Mesothelial cell of epicardium (in vitro differentiated cells): ENCODE data around the gene LRG1. TPM values are rescaled to one million over a fixed set of nuclear protein-coding genes. Genes with fewer than 3 reads are reported as not detected.

Experiments used
- DNase-seq, 2 experiments: peaks; one replicate each; pipeline ENCODE4 v3.0.0; 2021; ENCODE audit warnings: low spot score in 2 of 2; ENCODE audit not compliant: unreplicated experiment in 2 of 2
- H3K27ac Mint-ChIP-seq: 2 replicates; pipeline ENCODE4 v1.8.0; 2021; ENCODE audit warnings: mixed read lengths
- H3K27me3 Mint-ChIP-seq: 2 replicates; pipeline ENCODE4 v1.8.0; 2021; ENCODE audit warnings: low read depth, mixed read lengths
- H3K36me3 Mint-ChIP-seq: 2 replicates; pipeline ENCODE4 v1.8.0; 2021; ENCODE audit warnings: mixed read lengths
- H3K4me1 Mint-ChIP-seq: 2 replicates; pipeline ENCODE4 v1.8.0; 2021; ENCODE audit warnings: mixed read lengths
- H3K4me3 Mint-ChIP-seq: 2 replicates; pipeline ENCODE4 v1.8.0; 2021; ENCODE audit warnings: mild to moderate bottlenecking, moderate library complexity, mixed read lengths
- H3K9me3 Mint-ChIP-seq: 2 replicates; pipeline ENCODE4 v1.8.0; 2021; ENCODE audit warnings: mixed read lengths
- total RNA-seq: library from RNA; stranded (reverse); gene quantifications from 3 replicates; pipeline ENCODE4 v1.2.1, GENCODE V29; 2021
- TF ChIP-seq, protein P1 (sequence below): fragments of 200-600 bp; sonication (generic); IDR thresholded peaks from one replicate; pipeline ENCODE4 v1.5.0; 2021; ENCODE audit warnings: antibody characterized with exemption; ENCODE audit not compliant: unreplicated experiment

Gene LRG1
- total RNA-seq, 1 donor from 2014 or later, result 0.16 TPM

- TF ChIP-seq, protein P1, sequence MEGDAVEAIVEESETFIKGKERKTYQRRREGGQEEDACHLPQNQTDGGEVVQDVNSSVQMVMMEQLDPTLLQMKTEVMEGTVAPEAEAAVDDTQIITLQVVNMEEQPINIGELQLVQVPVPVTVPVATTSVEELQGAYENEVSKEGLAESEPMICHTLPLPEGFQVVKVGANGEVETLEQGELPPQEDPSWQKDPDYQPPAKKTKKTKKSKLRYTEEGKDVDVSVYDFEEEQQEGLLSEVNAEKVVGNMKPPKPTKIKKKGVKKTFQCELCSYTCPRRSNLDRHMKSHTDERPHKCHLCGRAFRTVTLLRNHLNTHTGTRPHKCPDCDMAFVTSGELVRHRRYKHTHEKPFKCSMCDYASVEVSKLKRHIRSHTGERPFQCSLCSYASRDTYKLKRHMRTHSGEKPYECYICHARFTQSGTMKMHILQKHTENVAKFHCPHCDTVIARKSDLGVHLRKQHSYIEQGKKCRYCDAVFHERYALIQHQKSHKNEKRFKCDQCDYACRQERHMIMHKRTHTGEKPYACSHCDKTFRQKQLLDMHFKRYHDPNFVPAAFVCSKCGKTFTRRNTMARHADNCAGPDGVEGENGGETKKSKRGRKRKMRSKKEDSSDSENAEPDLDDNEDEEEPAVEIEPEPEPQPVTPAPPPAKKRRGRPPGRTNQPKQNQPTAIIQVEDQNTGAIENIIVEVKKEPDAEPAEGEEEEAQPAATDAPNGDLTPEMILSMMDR, result no peak
- no peak overlapping the region for H3K4me3 Mint-ChIP-seq
- H3K27ac Mint-ChIP-seq, result no peak overlapping the region
- no peaks in the 10 kb centered on the region for H3K36me3 Mint-ChIP-seq
- H3K9me3 Mint-ChIP-seq, result no peaks in the 10 kb centered on the region
- peaks cover 4% of the 10 kb centered on the region for H3K4me1 Mint-ChIP-seq
- peaks cover 2% of the 10 kb centered on the region for H3K27me3 Mint-ChIP-seq
- no peak for DNase-seq
Measured at GRCh38 chr19:4519172-4519496, 20.7 kb downstream of the LRG1 start.

DNA sequence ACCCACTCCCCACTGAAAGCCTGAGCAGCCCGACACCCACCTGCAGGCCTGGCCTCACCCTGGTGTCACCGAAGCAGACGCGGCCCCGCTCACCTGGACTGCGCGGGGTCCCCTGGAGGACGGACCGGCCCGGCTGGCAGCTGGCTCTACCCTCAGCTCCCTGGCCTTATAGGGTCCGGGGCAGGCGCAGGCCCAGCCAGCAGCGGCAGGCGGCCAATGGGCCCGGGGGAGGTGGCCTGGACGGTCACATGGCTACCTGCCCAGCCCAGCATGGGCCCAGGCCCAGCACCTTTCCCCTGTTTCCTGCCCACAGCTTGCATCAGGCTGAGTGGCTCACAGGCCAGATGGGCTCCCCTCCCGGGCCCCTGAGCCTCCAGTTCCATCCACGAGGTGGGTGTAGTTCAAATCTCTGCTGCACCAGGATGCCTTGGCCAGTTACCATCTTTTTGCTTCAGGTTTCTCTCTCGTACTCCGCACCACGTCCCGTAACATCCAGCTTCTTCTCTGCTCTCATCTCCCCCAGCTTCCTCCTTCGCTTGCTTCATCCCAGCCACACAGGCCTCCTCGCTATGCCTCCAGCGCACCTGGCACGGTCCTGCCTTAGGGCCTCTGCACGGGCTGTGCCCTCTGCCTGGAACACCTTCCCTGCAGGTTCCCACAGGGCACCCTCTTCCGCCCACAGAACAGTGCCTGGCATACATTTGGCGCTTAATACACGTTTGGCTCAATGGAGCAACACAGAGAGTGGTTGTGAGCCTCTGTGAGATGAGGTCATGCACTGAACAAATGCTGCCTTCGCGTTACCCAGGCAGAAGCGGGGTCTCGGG is 21.3 kb downstream of the LRG1 start, which contains the start of gene PLIN4:
Gene PLIN4 (minus strand): TSS at position 142 of the 827 bp plus-strand sequence. CDS start 214 bp downstream, outside the sequence.
- peaks cover 2% of the 10 kb centered on the region for H3K27me3 Mint-ChIP-seq
- no peak within 1 kb of the TSS for H3K4me3 Mint-ChIP-seq
- no peak within 1 kb of the TSS for H3K27ac Mint-ChIP-seq
- TF ChIP-seq, protein P1, result no peak
- H3K9me3 Mint-ChIP-seq, result no peaks in the 10 kb centered on the region
- peaks cover 4% of the 10 kb centered on the region for H3K4me1 Mint-ChIP-seq
- DNase-seq, result no peak
- H3K36me3 Mint-ChIP-seq, result no peaks in the 10 kb centered on the region

GRCh38 chr19:4517451-4518057 is 22.3 kb downstream of the LRG1 start:
- Mint-ChIP-seq H3K9me3 (no peaks in the 10 kb centered on the region), H3K4me1 (peaks cover 4% of the 10 kb centered on the region), H3K27me3 (peaks cover 2% of the 10 kb centered on the region), H3K4me3 (no peak overlapping the region), H3K36me3 (no peaks in the 10 kb centered on the region), H3K27ac (no peak overlapping the region)
- TF ChIP-seq, protein P1, result no peak
- DNase-seq, result no peak

DNA sequence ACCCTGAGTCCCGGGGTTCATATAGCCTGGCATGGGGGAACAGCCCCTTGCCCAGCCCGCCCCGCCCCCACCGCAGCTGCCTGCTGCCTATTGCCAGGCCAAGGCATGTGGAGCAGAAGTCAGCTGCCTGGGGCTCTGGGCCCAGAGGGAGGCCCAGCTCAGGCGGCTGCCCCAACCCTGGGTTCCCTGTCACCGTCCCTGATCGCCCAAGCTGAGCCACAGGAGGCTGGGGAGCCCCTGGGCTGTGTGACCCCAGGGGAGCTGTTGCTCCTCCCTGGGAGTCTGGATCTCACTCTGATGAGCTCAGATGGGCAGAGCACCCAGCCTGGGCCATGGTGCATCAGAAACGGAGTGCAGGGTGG is 22.9 kb downstream of the LRG1 start:
- no peaks in the 10 kb centered on the region for H3K9me3 Mint-ChIP-seq
- no peaks in the 10 kb centered on the region for H3K36me3 Mint-ChIP-seq
- no peak overlapping the region for H3K4me3 Mint-ChIP-seq
- no peak for DNase-seq
- TF ChIP-seq, protein P1, result no peak
- no peak overlapping the region for H3K27ac Mint-ChIP-seq
- H3K4me1 Mint-ChIP-seq, result peaks cover 4% of the 10 kb centered on the region
- peaks cover 2% of the 10 kb centered on the region for H3K27me3 Mint-ChIP-seq

- Mint-ChIP-seq H3K27ac (no peak overlapping the region), H3K9me3 (no peaks in the 10 kb centered on the region), H3K36me3 (no peaks in the 10 kb centered on the region), H3K4me1 (peaks cover 4% of the 10 kb centered on the region), H3K27me3 (peaks cover 2% of the 10 kb centered on the region), H3K4me3 (no peak overlapping the region)
- TF ChIP-seq, protein P1, result no peak
- DNase-seq, result no peak
Measured at GRCh38 chr19:4516199-4516938, 23.5 kb downstream of the LRG1 start.
